ENCODE results near the gene SPACA6.
"Not testable (repeated sequence)": the region's sequence is repeated elsewhere in the genome, so short reads cannot be mapped to it uniquely, and the experiment has no call there.

The SPACA6 gene

GRCh38 chr19:51693260-51693659 lies at the start of gene SPACA6:
TSS of gene SPACA6 (plus strand) at chr19:51693330. CDS start at chr19:51693527, 197 bp downstream.
- no peak for DNase-seq

GRCh38 chr19:51644636-51645271 lies 48.4 kb upstream of the SPACA6 start:
- no peak for DNase-seq

GRCh38 chr19:51646730-51647129 lies 46.4 kb upstream of the SPACA6 start, which contains the start of gene SIGLEC14:
TSS of gene SIGLEC14 (minus strand) at chr19:51646825. CDS start at chr19:51646759, 66 bp downstream.
- DNase-seq: not testable (repeated sequence)

GRCh38 chr19:51647318-51647717 lies 45.8 kb upstream of the SPACA6 start:
- no peak for DNase-seq

GRCh38 chr19:51651216-51651846 lies 41.8 kb upstream of the SPACA6 start:
- DNase-seq: no peak

- DNase-seq: no peak
Observed at GRCh38 chr19:51652266-51652665, 40.9 kb upstream of the SPACA6 start.

- no peak for DNase-seq
Observed at GRCh38 chr19:51653162-51653561, 40.0 kb upstream of the SPACA6 start.

- DNase-seq: no peak
Observed at GRCh38 chr19:51654783-51655182, 38.3 kb upstream of the SPACA6 start.

GRCh38 chr19:51660975-51661600 lies 32.0 kb upstream of the SPACA6 start:
- no peak for DNase-seq

- DNase-seq: no peak
Observed at GRCh38 chr19:51663650-51664049, 29.5 kb upstream of the SPACA6 start.

GRCh38 chr19:51664131-51664530 lies 29.0 kb upstream of the SPACA6 start:
- DNase-seq: no peak

GRCh38 chr19:51664997-51665396 lies 28.1 kb upstream of the SPACA6 start:
- DNase-seq: no peak

- DNase-seq: no peak
Observed at GRCh38 chr19:51668216-51668615, 24.9 kb upstream of the SPACA6 start.

GRCh38 chr19:51675911-51676565 lies 17.1 kb upstream of the SPACA6 start:
- DNase-seq: not testable (repeated sequence)

GRCh38 chr19:51676566-51677083 lies 16.5 kb upstream of the SPACA6 start:
- DNase-seq: no peak

GRCh38 chr19:51680474-51680873 lies 12.7 kb upstream of the SPACA6 start:
- no peak for DNase-seq

GRCh38 chr19:51681286-51681941 lies 11.7 kb upstream of the SPACA6 start:
- no peak for DNase-seq

- DNase-seq: no peak
Observed at GRCh38 chr19:51686171-51686570, 7.0 kb upstream of the SPACA6 start.

GRCh38 chr19:51687791-51688670 lies 5.1 kb upstream of the SPACA6 start:
- no peak for DNase-seq

GRCh38 chr19:51688671-51689571 lies 4.2 kb upstream of the SPACA6 start:
- DNase-seq: peak; percentile 63

All from NCI-H1436 treated with DMSO at 0.1 percent for 48 hours (cell line).